ENCODE data around the gene LGR5. TPM values are rescaled to one million over a fixed set of nuclear protein-coding genes. Genes with fewer than 3 reads are reported as not detected.

LGR5 gene
- total RNA-seq, 1 experiment from 2014 or later, result 2.9 TPM

DNA sequence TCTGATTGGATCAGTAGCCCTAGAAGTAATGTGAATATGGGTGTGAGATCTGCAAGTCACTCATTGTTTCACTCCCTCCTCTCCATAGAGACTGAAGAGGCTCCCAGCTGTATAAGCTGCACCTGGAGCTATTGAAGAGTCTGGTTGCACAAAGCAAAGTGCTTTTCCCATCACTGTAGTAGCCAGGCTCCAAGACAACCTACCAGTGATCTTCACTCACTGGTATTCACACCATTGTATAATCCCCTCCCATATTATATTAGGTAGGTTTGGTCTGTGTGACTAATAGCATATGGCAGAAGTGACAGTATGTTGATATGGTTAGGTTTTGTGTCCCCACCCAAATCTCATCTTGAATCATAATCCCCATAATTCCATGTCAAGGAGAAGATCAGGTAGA, 159.6 kb downstream of the LGR5 start:
- Histone ChIP-seq H3K27me3 (ENCODE audit: control insufficient read depth, insufficient read depth, low read length) (no peaks in the 10 kb centered on the region), H3K36me3 (replicated peaks; ENCODE audit: control insufficient read depth, insufficient read depth, low read length) (no peaks in the 10 kb centered on the region), H3K4me3 (ENCODE audit: insufficient read depth, low read depth, low read length) (no peak overlapping the region)
- DNase-seq, result no peak

DNA sequence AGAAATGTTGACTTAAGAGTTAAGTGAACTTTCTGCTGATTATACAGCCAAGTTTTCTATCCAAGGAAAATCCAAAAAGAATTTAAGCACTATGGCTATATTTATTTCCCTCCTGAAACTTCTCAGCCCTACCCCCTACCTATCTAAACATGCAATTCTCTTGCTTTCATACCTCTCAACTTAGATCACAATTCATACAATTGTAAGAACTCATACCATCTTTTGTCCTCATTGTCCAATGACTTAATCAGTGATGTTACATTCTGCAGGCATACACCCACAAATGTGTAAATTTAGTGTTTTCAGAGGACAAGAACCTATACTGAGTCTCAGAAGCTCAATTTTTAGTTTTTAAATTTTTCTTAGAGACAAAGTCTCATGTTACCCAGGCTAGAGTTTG, 161.9 kb downstream of the LGR5 start:
- H3K4me3 ChIP-seq (ENCODE audit: insufficient read depth, low read depth, low read length), result no peak overlapping the region
- no peak for DNase-seq
- no peaks in the 10 kb centered on the region for H3K36me3 ChIP-seq (replicated peaks; ENCODE audit: control insufficient read depth, insufficient read depth, low read length)
- no peaks in the 10 kb centered on the region for H3K27me3 ChIP-seq (ENCODE audit: control insufficient read depth, insufficient read depth, low read length)

DNA sequence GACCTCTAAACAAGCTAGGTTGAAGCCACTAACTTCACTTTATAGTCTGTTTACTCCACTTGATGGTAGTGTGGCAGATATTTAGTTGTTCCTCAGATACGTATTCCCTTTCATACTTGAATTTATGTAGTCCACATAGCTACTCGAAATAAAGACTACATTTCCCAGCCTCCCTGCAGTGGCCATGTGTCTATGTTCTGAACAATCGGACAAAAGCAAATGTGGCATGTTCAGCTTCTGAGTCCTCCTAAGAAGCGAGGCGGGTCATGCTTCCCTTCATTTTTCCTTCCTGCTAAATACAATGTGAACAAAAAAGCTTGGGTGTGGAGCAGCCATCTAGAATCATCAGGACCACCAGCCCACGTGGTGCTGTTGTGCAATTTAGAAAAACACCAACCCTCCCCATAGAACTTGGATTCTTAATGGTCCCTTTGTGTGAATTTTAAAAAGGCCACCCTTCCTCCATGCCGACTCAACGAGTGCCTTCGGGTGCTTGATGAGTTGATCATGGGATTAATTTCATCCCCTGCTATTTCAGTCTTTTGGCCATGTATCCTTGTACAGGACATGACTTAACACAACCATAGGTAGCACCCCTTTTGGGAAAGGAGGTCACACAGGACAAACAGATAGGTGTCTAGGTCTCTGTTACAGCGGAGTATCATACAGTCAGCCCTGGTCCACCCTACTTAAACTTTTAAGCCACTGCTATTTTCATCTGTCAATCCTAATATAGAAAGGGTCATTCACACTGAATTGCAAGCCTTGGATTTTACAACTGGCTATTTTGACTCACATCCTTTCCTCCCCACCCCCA, 163.4 kb downstream of the LGR5 start:
- H3K36me3 ChIP-seq (replicated peaks; ENCODE audit: control insufficient read depth, insufficient read depth, low read length), result no peaks in the 10 kb centered on the region; the same call in 1 of the 2 replicates
- H3K27me3 ChIP-seq (ENCODE audit: control insufficient read depth, insufficient read depth, low read length), result no peaks in the 10 kb centered on the region
- H3K4me3 ChIP-seq (ENCODE audit: insufficient read depth, low read depth, low read length), result no peak overlapping the region
- no peak for DNase-seq

DNA sequence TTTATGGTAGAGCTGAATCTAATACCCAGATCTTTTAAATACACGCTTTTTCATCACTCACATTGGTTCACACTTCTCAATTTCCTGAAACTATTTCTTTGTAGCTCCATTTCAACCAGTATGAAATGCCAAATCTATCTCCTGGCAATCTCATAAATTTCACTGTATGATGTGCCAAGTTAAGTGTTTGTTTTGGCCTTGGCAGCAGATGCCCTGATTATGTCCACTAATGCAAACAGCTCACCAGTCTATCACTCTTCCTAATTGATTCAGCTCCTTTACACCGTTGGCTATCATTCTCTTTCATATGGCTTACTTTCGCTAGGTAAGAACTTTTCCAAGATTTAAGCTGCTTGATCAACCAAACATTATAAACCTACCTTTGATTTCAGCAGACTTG, 165.4 kb downstream of the LGR5 start:
- H3K27me3 ChIP-seq (ENCODE audit: control insufficient read depth, insufficient read depth, low read length), result no peaks in the 10 kb centered on the region
- H3K4me3 ChIP-seq (ENCODE audit: insufficient read depth, low read depth, low read length), result no peak overlapping the region
- no peak for DNase-seq
- H3K36me3 ChIP-seq (replicated peaks; ENCODE audit: control insufficient read depth, insufficient read depth, low read length), result peaks cover 2% of the 10 kb centered on the region

DNA sequence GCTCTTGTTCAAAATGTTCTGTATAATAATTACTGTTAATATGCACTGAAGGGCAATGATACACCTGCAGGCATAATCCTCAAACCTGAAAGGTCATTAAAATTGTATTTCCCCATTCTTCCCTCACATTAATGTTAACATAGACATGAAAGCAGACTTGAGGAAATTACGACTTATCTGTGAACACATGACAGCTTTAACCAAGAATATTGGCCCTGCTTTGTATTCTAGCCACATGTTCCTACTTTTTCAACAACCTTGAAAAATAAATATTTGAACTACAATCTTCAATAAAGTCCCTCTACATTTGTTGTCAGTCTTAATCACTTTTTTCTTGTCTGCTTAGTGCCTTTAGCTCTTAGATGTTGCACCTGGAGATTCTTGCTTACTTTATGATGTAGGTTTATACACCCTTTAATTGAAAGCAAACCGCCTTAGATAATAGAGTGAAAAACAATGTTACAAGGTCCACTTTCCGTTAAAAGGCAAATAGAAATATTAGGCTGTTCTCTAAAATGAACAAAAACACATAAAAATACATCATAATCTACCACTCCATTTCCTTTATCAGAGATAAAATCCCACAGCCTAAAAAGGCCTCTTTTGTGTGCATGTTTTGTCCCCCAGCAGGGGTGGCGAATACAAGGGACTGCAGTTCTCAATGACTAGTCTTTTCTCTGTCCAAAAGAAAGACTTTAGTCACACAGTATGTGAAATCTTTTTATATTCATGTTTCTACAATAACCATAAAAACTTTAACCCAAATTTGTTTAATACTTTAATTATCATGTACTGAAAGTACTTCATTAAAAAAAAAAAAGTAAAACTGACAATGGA, 168.1 kb downstream of the LGR5 start:
- Histone ChIP-seq H3K4me3 (ENCODE audit: insufficient read depth, low read depth, low read length) (no peak overlapping the region), H3K27me3 (ENCODE audit: control insufficient read depth, insufficient read depth, low read length) (no peaks in the 10 kb centered on the region), H3K36me3 (replicated peaks; ENCODE audit: control insufficient read depth, insufficient read depth, low read length) (peaks cover 11% of the 10 kb centered on the region)
- no peak for DNase-seq

DNA sequence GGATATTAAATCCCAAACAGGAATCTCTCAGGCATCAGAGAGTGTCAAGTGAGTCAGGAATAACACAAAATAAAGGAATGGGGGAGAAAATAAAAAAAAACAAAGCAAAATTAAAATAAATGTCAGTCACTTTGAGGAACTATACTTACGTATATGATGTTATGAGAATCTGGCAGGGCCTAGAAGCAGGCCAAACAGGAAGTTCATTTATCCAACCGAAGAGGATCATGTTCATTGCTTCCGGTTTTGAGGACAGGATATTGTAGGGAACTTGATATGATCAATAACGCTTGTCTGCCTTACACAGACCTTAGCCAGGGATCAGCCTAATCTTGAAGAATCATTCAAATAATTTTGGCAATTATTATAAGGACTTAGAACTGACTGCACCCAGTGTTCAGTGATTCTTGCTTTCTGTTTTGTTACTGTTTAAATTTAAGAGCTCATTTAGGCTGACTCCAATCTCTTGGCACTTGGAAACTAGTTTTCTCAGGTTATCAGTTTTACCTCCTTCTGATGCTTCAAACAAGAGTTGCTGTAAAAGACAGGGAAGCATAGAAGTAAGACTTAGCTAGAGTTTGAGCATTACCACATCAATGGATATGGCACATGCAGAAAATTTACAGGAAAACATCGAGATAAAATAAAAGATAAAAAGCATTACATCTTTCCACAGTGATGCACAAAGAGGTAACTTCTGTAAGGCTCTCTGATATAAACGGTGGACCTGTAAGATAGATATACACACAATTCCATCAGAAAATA, 170.6 kb downstream of the LGR5 start:
- DNase-seq, result no peak
- Histone ChIP-seq H3K27me3 (ENCODE audit: control insufficient read depth, insufficient read depth, low read length) (no peaks in the 10 kb centered on the region), H3K36me3 (replicated peaks; ENCODE audit: control insufficient read depth, insufficient read depth, low read length) (peaks cover 16% of the 10 kb centered on the region), H3K4me3 (ENCODE audit: insufficient read depth, low read depth, low read length) (no peak overlapping the region)

DNA sequence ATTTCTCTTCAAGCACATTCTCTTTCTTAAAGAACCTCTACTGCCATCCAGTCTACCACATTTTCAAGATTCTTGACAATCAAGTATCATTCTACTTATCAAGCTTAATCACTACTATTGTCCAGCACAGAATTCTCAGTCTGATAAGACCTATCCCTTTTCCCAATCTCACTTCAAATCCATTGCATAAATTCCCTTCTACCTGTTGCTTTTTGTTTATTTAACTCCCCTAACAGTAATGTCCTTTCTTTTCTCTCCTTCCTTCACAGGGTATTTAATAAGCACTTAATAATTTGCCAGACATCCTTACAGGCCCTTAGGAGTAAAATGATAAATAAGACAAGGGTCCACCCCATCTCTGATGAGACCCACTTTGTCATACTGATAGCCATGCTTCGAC, 182.3 kb downstream of the LGR5 start:
- peaks cover 9% of the 10 kb centered on the region for H3K36me3 ChIP-seq (replicated peaks; ENCODE audit: control insufficient read depth, insufficient read depth, low read length)
- H3K4me3 ChIP-seq (ENCODE audit: insufficient read depth, low read depth, low read length), result no peak overlapping the region
- DNase-seq, result no peak
- no peaks in the 10 kb centered on the region for H3K27me3 ChIP-seq (ENCODE audit: control insufficient read depth, insufficient read depth, low read length)

DNA sequence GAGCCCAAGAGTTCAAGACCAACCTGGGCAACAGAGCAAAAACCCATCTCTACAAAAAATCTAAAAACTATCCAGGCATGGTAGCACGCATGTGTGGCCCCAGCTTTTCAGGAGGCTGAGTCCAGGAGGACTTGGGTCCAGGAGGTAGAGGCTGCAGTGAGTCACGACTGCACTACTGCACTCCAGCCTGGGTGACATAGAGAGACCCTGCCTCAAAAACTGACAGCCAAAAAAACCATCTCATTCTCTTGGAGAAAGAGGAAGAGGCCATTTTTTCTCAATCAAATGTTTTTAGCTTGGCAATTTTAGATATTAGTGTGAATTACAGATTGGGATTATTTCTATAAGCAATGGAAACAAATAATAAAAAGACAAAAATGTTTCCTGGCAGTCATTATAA, 185.9 kb downstream of the LGR5 start:
- no peak for DNase-seq
- Histone ChIP-seq H3K27me3 (ENCODE audit: control insufficient read depth, insufficient read depth, low read length) (no peaks in the 10 kb centered on the region), H3K4me3 (ENCODE audit: insufficient read depth, low read depth, low read length) (no peak overlapping the region), H3K36me3 (replicated peaks; ENCODE audit: control insufficient read depth, insufficient read depth, low read length) (peaks cover 8% of the 10 kb centered on the region)

DNA sequence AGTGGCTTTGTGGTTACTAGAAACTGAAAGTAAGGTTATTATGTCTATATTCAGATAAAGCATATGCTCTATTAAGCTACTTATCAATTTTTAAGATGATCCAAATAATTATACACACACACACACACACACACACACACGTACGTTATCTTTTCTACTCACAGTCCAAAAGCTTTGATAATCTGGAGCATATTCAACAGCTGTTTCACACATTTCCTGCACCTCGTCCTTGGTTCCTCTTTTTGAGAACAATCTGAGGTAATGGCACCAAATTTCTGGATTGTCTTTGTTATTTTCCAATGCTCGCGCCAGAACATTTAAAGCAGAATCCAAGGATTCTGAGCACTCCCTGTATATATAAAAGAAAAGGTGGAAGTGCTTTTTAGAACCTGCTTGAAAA, 186.5 kb downstream of the LGR5 start:
- H3K36me3 ChIP-seq (replicated peaks; ENCODE audit: control insufficient read depth, insufficient read depth, low read length), result peaks cover 8% of the 10 kb centered on the region
- DNase-seq, result no peak

DNA sequence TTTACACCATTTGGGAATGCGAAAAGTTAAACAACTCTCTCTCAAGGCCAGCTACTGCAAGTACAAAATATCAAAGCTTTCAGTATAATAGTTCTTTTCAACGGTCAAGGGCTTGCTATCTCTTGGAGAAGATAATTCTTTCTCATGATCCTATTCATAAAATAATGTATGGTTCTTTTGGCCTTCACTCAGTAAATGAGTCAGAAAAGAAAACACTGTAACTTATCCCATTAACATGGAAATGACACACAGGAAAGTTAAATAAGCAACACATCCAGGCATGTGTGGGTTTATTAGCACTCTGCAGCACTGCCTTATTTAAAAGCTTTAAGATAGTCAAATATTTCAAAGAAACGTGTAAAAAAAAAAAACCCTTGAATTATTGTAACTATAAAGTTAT, 187.2 kb downstream of the LGR5 start:
- Histone ChIP-seq H3K27me3 (ENCODE audit: control insufficient read depth, insufficient read depth, low read length) (no peaks in the 10 kb centered on the region), H3K36me3 (replicated peaks; ENCODE audit: control insufficient read depth, insufficient read depth, low read length) (peaks cover 10% of the 10 kb centered on the region), H3K4me3 (ENCODE audit: insufficient read depth, low read depth, low read length) (no peak overlapping the region)
- DNase-seq, result no peak

More for the DNA sequence above, 186.5 kb downstream of the LGR5 start:
- H3K4me3 ChIP-seq (ENCODE audit: insufficient read depth, low read depth, low read length), result no peak overlapping the region
- no peaks in the 10 kb centered on the region for H3K27me3 ChIP-seq (ENCODE audit: control insufficient read depth, insufficient read depth, low read length)

DNA sequence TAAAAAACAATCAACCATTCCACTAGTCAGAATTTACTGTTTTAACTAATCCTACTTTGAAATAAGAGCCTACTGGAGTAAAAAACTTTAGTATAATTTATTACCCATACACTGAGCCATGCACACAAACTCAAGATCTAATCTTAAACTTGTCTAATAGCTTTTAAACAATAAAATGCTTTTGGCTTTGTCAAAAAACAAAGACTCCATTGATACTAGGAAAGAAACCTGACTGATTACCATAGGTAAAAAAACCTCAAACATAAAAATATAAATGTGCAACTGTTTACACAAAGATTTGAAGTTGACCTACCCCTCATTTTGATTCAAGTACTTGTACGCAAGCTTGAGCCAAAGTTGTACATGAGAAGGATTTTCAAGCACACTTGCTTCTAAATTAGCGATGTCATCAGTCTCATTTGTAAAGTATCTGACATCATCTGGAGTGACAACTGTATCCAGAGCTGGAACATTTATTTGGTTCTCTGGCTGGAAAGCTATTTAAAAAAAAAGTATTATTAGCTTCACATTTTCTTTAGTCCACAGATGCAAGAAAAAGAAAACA, 187.9 kb downstream of the LGR5 start:
- Histone ChIP-seq H3K4me3 (ENCODE audit: insufficient read depth, low read depth, low read length) (no peak overlapping the region), H3K27me3 (ENCODE audit: control insufficient read depth, insufficient read depth, low read length) (no peaks in the 10 kb centered on the region), H3K36me3 (replicated peaks; ENCODE audit: control insufficient read depth, insufficient read depth, low read length) (peaks cover 11% of the 10 kb centered on the region)
- no peak for DNase-seq

Other genes with a start within 250 kb of the LGR5 start
- gene ZFC3H1, start 224.1 kb downstream of the LGR5 start, total RNA-seq (2014; rRNA removed; shearing (Covaris generic)), result 8.7 and 12.7 TPM in 2 replicates
- gene THAP2, start 224.5 kb downstream of the LGR5 start, total RNA-seq (2014; rRNA removed; shearing (Covaris generic)), result 3.3 and 8.6 TPM in 2 replicates
- gene TMEM19, start 246.3 kb downstream of the LGR5 start, total RNA-seq (2014; rRNA removed; shearing (Covaris generic)), result 12.7 and 23.2 TPM in 2 replicates

All from H7 (cell line).